Muscle layer of colon (tissue), 2 donors: ENCODE results near the gene ATXN2.

ENCODE experiments used
- H3K27ac ChIP-seq: one replicate; pipeline ENCODE4 v1.7.0; 2013; ENCODE audit warnings: low read depth, mild to moderate bottlenecking, low read length, moderate library complexity
- H3K27me3 ChIP-seq, 2 donors: one replicate each; pipeline ENCODE4 v1.7.0; 2013; ENCODE audit warnings: low read length in 2 of 2, mild to moderate bottlenecking in 2 of 2; ENCODE audit not compliant: insufficient read depth in 2 of 2, control insufficient read depth in 1 of 2
- H3K36me3 ChIP-seq: one replicate; pipeline ENCODE4 v1.7.0; 2013; ENCODE audit warnings: mild to moderate bottlenecking, low read length; ENCODE audit not compliant: insufficient read depth
- H3K4me1 ChIP-seq: one replicate; pipeline ENCODE4 v1.7.0; 2013; ENCODE audit warnings: mild to moderate bottlenecking, low read length; ENCODE audit not compliant: insufficient read depth
- H3K4me3 ChIP-seq, 2 donors: one replicate each; pipeline ENCODE4 v1.7.0; 2013; ENCODE audit warnings: low read length in 2 of 2, low read depth in 1 of 2, mild to moderate bottlenecking in 1 of 2, moderate library complexity in 1 of 2
- H3K9ac ChIP-seq: one replicate; pipeline ENCODE4 v1.7.0; 2013; ENCODE audit warnings: low read length
- H3K9me3 ChIP-seq: one replicate; pipeline ENCODE4 v1.7.0; 2013; ENCODE audit warnings: mild to moderate bottlenecking, low read length
- donor health status: abdominal sarcoma.
- donor health status: Adenocarcinoma of cecum.

The ATXN2 gene, protein sequence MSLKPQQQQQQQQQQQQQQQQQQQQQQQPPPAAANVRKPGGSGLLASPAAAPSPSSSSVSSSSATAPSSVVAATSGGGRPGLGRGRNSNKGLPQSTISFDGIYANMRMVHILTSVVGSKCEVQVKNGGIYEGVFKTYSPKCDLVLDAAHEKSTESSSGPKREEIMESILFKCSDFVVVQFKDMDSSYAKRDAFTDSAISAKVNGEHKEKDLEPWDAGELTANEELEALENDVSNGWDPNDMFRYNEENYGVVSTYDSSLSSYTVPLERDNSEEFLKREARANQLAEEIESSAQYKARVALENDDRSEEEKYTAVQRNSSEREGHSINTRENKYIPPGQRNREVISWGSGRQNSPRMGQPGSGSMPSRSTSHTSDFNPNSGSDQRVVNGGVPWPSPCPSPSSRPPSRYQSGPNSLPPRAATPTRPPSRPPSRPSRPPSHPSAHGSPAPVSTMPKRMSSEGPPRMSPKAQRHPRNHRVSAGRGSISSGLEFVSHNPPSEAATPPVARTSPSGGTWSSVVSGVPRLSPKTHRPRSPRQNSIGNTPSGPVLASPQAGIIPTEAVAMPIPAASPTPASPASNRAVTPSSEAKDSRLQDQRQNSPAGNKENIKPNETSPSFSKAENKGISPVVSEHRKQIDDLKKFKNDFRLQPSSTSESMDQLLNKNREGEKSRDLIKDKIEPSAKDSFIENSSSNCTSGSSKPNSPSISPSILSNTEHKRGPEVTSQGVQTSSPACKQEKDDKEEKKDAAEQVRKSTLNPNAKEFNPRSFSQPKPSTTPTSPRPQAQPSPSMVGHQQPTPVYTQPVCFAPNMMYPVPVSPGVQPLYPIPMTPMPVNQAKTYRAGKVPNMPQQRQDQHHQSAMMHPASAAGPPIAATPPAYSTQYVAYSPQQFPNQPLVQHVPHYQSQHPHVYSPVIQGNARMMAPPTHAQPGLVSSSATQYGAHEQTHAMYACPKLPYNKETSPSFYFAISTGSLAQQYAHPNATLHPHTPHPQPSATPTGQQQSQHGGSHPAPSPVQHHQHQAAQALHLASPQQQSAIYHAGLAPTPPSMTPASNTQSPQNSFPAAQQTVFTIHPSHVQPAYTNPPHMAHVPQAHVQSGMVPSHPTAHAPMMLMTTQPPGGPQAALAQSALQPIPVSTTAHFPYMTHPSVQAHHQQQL

DNA sequence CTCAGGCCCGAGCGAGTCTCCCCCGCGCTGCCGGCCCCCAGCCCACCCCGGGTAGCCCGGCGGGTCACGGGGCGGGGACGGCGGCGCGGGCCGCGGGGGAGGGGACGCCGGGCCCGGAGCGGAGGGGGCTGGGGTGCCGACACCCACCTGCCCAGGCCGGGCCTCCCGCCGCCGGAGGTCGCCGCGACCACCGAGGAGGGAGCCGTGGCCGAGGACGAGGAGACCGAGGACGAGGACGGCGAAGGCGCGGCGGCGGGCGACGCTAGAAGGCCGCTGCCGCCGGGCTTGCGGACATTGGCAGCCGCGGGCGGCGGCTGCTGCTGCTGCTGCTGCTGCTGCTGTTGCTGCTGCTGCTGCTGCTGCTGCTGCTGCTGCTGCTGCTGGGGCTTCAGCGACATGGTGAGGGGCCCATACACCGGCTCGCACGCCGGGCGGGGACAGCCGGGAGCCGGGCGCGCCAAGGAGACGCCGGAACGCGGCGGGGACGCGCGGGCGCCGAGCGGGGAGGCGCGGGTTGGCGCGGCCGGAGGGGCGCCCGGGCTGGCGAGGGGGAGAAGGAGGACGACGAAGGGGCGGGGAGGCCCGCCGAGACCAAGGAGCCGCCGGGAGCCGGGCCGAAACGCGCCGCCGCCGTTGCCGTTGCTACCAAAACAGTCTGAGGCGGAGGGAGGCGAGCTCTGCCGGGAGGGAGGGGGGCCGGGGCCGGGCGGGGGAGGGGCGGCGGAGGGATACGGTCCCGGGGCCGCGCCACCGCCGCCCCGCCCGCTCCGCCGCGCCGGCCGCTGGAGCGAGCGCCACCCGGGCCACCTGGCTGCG, at the start of gene ATXN2:
TSS of gene ATXN2 (minus strand) at position 679 of the 816 bp plus-strand sequence. CDS start at position 398, 281 bp downstream.
- Histone ChIP-seq H3K9me3 (no peaks in the 10 kb centered on the region), H3K36me3 (no peaks in the 10 kb centered on the region), H3K9ac (peak within 1 kb of the TSS; percentile 74), H3K4me3 (peak within 1 kb of the TSS; percentile 69 to 87), H3K27ac (peak within 1 kb of the TSS; percentile 98), H3K4me1 (peaks cover 34% of the 10 kb centered on the region), H3K27me3 (no peaks in the 10 kb centered on the region)

DNA sequence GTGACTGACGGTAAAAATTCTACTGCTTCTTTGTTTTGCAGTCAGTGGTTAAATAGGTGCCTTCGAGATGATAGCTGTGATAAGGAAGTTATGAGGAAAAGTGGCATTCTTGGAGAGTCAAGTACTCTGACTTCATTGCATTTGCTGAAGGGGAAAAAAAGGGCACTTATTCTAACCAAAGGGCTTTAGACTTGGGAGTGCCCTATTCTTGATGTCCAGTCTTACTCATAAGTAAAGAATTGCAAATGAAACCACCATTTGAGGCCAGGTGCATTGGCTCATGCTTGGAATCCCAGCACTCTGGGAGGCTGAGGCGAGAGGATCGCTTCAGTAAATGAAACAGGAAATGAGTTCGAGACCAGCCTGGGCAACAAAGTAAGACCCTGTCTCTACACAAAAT, 46.3 kb upstream of the ATXN2 start:
- Histone ChIP-seq H3K36me3 (peaks cover 36% of the 10 kb centered on the region), H3K9ac (no peak overlapping the region), H3K27ac (no peak overlapping the region), H3K27me3 (no peaks in the 10 kb centered on the region), H3K9me3 (no peaks in the 10 kb centered on the region), H3K4me1 (peaks cover 14% of the 10 kb centered on the region), H3K4me3 (no peak overlapping the region)

DNA sequence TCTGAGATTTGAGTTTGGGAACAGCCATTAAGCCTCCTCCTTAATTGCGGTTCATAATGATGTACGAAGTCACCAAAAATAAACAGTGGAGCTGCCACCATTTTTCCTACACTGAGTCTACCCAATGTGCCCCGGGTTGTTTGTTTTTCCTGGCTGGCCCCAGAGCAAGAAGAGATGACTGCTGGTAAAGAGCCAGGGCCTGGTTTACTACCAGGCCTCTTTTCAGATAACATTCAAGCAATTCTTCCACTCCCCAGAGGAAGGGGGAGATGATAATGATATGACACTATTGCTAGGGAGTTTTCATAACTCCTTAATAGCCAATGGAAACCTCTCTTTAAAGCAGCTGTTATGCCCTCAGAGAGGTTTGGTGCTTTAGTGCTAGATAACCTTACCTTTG, 44.3 kb upstream of the ATXN2 start:
- H3K27me3 ChIP-seq = no peaks in the 10 kb centered on the region
- H3K36me3 ChIP-seq = peaks cover 26% of the 10 kb centered on the region
- peak overlapping the region; percentile 30 for H3K27ac ChIP-seq
- no peak overlapping the region for H3K9ac ChIP-seq
- H3K4me1 ChIP-seq = peaks cover 14% of the 10 kb centered on the region
- H3K4me3 ChIP-seq = no peak overlapping the region
- no peaks in the 10 kb centered on the region for H3K9me3 ChIP-seq

DNA sequence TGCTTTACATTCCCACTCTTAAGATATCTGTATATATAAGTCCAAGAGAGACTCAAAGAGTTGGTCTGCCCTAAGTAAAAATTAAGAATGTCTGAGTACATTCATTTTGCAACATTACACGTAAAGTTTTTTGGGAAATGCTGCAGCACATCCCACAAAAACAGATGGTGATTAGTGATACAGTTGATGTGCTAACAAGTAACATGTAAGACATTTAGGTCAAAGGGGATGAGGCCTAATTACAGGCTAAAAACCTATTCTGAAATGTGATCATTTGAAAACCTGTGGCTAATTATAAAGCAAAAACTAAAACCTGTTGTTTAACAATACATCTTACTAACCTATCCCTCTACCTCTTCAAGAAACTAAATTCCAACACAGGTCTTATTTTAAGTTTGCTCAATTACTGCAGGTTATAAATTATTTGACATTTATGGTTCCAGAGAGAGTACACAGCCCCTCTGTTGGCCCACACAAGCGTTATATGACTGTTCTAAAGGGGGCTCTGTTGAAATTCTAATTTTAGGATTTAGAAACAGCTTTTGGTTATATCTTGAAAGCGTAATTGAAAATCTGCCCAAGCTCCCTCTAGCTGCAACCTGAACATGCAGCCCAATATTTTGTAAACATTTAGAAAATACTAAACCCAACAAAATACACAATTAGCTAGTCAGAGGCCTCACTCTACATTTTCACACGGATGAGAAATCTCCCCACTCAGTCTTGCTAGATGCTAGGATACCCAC, 43.7 kb upstream of the ATXN2 start:
- H3K4me3 ChIP-seq = no peak overlapping the region
- H3K9me3 ChIP-seq = no peaks in the 10 kb centered on the region
- peaks cover 26% of the 10 kb centered on the region for H3K36me3 ChIP-seq
- peaks cover 14% of the 10 kb centered on the region for H3K4me1 ChIP-seq
- no peak overlapping the region for H3K27ac ChIP-seq
- no peaks in the 10 kb centered on the region for H3K27me3 ChIP-seq
- H3K9ac ChIP-seq = no peak overlapping the region

DNA sequence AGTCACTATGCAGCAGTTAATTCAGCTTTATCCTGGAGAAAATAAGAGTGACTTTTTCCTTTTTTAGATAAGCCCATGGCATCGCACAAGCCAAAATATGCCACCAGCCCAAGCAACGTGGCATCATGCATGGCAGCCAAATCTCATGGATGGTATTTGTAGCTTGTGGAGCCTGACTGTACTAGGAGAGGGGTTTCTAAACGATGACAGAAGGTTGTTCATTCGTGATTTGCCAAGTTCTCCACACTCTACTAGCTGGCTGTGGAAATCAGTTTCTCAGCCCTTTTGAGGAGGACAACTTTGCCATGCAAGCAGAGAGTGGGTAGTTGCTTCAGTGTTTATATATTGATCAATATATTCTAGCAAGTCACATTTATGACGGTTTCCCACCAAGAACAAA, 41.4 kb upstream of the ATXN2 start:
- Histone ChIP-seq H3K9me3 (no peaks in the 10 kb centered on the region), H3K4me1 (peaks cover 29% of the 10 kb centered on the region), H3K36me3 (peaks cover 16% of the 10 kb centered on the region), H3K27me3 (no peaks in the 10 kb centered on the region), H3K4me3 (no peak overlapping the region), H3K9ac (no peak overlapping the region), H3K27ac (no peak overlapping the region)

DNA sequence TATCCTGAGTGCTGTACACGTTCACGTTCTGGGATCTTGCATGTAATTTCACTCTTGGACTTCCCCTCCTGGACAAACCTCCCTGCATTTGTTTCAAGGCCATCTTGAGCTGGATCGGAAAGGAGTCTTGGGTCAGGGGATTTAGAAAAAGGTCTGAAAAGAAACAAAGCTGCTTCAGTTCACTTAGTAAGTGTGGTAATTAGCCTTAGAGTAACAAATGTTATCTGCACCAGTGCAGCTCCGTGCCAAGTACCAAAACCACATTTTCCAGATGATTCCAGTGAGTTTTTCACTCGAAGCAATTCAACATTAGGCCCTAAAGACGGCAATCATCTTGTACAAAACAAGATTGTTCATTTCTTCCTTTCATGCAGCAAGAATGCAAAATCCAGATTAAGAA, 39.4 kb upstream of the ATXN2 start:
- Histone ChIP-seq H3K9ac (no peak overlapping the region), H3K27ac (no peak overlapping the region), H3K36me3 (peaks cover under 1% of the 10 kb centered on the region), H3K27me3 (no peaks in the 10 kb centered on the region), H3K4me3 (no peak overlapping the region), H3K4me1 (peaks cover 30% of the 10 kb centered on the region), H3K9me3 (no peaks in the 10 kb centered on the region)

DNA sequence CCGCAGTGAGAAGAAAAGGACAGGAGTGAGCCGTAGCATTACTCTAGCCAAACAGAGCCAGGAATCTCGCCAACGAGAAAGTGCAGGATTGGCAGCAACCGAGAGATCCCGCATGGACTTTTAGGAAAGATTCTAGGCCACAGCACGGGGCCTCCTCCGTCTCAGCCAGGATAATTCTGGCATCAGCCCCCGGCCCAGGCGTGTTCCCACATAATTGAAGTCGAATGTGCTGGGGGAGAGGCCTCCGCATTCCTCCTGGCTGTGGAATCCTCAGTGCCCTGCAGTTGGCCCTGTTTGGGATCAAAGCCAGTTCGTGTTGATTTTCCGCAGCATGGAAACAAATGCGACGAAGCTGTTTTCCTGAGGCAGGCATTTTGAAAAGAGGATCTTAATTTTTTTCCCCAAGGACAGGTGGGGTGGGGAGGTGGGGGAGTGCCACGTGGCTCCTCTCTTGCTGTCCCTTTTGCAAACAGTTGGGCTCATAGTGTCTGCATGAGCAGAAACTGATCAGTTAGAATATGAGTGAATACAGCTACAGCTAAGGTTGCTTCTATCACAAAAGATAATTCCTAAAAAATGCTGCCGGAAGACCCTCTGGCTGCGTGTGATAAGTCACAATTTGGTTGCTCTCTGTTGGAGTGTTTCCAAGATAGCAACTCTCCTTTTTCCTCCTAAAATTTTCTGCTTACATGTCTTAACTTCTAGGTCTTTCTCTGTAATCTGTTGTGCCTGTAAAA, 37.3 kb upstream of the ATXN2 start:
- H3K4me3 ChIP-seq = peak overlapping the region; percentile 6 to 35

DNA sequence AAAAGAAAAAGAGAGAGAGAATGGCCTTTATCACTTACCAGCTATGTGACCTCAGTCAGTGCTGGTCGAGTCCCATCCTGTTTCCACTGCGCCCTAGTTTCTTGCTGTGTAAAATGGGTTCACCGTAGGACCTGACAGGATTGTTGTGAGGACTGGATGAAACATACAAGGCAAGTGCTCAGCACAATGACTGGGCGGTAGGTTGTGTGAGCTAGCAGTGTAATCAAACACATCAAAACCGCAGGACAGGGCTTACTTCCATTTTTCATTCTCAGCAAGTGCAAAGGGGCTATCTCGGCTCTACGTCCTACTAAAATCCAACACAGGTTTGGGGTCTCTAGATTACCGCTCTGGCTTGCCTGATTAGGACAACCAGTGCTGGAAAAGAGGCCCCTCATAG, 36.4 kb upstream of the ATXN2 start:
- H3K27ac ChIP-seq = peak overlapping the region; percentile 39
- H3K36me3 ChIP-seq = no peaks in the 10 kb centered on the region
- H3K9ac ChIP-seq = peak overlapping the region; percentile 46
- H3K27me3 ChIP-seq = no peaks in the 10 kb centered on the region
- H3K9me3 ChIP-seq = no peaks in the 10 kb centered on the region
- peaks cover 18% of the 10 kb centered on the region for H3K4me1 ChIP-seq
- H3K4me3 ChIP-seq = peak overlapping the region in 1 of 2 donors; percentile 35

More for the DNA sequence above, 37.3 kb upstream of the ATXN2 start:
- Histone ChIP-seq H3K4me1 (peaks cover 18% of the 10 kb centered on the region), H3K9me3 (no peaks in the 10 kb centered on the region), H3K27ac (peak overlapping the region; percentile 39), H3K9ac (peak overlapping the region; percentile 46), H3K27me3 (no peaks in the 10 kb centered on the region), H3K36me3 (no peaks in the 10 kb centered on the region)

DNA sequence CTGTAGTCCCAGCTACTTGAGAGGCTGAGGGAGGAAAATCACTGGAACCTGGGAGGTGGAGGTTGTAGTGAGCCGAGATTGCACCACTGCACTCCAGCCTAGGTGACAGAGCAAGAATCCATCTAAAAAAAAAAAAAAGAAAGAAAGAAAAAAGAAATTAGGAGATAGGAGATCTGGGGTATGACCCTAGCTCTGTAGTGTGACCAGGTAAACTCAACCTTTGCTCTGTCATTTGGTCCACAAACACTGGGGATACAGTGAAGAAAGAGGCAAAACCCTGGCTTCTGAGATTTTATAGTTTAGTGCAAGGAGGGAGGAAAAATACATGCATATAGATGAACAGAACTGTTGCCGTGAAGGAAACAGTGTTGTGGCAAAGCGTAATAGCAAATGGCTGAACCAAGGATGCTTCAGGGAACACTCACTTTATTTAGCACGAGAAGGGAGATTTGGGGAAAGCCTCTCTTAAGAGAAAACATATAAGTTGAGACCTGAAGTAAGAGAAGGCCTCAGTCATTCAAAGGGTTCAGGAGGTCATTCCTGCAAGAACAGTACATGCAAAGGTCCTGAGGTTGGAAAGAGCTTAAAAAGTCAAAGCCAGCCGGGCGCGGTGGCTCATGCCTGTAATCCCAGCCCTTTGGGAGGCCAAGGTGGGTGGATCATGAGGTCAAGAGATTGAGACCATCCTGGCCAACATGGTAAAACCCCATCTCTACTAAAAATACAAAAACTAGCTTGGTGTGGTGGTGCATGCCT, 29.6 kb upstream of the ATXN2 start:
- H3K27me3 ChIP-seq = no peaks in the 10 kb centered on the region
- H3K36me3 ChIP-seq = no peaks in the 10 kb centered on the region
- no peak overlapping the region for H3K27ac ChIP-seq
- no peaks in the 10 kb centered on the region for H3K9me3 ChIP-seq
- H3K4me1 ChIP-seq = no peaks in the 10 kb centered on the region
- no peak overlapping the region for H3K4me3 ChIP-seq
- no peak overlapping the region for H3K9ac ChIP-seq
